HG02970 (cell line): ENCODE data around the gene ELMOD1.

ENCODE experiments used
- ATAC-seq: cut with Tn5 transposase; IDR thresholded peaks from one replicate; pipeline ENCODE4 v1.9.1; 2021; ENCODE audit warnings: mild to moderate bottlenecking, moderate library complexity, moderate number of reproducible peaks; ENCODE audit not compliant: unreplicated experiment, low FRiP score

Gene ELMOD1

DNA sequence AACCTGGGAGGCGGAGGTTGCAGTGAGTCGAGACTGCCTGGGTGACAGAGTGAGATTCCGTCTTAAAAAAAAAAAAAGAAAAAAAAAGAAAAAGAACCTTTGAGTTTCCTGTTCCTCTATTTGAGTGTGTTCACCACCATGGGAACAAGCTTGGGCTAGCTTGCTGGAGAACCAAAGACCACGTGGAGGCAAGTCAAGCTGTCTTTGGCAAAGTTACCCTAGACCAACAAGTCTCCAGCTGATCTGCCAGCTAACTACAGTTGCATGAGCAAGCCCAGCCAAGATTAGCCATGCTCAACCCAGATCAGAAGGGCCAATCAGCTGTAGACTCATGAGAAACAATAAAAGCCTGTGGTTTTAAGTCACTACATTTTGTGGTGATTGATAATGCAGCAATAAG is 91.2 kb downstream of the ELMOD1 start:
- no peak for ATAC-seq

DNA sequence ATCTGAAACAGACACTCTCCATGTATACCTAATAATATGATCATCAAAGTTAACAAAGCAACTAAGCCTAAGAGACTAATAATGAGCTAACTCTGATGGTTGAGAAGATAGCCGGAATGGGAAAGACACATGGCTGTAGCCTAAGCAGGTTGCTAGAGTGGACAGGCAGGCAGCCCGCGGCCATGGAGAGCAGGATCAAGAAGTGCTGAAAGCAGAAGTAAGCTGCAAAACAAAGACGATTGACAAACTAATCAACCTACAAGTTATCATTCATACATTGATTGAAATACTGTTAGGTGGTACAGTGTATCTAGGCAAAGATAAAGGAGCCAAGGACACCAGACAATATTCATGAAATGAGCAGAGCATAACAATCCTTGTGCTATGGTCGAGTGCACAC is 91.6 kb downstream of the ELMOD1 start:
- ATAC-seq, result no peak

DNA sequence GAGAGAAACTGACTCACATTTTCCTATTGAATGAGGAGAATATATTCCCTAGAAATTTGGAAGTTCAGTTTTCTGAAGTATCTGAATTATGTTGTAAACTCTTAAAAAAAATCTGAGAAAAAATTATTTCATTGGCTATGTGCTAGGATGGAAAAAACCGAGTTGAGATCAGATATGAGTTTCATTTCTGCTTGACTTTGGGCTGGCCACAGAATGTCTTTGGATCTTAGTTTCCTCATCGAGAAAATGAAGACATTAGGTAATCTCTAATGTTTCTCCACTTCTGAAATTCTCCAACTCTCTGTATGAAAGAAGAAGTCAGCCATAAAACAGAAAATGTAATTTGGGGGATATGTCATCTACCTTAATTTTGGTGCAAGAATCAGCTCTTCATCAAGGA is 92.1 kb downstream of the ELMOD1 start:
- ATAC-seq, result no peak

DNA sequence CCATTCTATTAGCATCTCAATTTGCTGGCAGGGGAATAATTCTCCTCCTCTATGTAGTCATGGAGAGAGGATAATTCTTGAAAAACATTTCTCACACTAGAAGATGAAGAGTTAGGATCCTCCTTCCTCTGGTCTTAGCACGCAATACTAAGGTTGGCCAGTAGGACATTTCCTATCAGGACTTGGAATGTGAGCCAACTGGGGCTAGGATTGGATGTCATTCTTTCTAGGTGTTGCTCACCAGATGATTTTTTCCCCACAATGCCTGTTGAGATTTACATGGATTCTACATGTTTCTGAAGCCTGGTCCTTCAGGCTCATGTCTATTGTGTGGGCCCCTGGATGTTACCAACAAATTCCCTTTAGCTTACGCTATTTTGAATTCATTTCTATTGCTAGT is 92.9 kb downstream of the ELMOD1 start:
- ATAC-seq, result no peak

GRCh38 chr11:107688322-107688918 is 97.5 kb downstream of the ELMOD1 start:
- ATAC-seq, result no peak

DNA sequence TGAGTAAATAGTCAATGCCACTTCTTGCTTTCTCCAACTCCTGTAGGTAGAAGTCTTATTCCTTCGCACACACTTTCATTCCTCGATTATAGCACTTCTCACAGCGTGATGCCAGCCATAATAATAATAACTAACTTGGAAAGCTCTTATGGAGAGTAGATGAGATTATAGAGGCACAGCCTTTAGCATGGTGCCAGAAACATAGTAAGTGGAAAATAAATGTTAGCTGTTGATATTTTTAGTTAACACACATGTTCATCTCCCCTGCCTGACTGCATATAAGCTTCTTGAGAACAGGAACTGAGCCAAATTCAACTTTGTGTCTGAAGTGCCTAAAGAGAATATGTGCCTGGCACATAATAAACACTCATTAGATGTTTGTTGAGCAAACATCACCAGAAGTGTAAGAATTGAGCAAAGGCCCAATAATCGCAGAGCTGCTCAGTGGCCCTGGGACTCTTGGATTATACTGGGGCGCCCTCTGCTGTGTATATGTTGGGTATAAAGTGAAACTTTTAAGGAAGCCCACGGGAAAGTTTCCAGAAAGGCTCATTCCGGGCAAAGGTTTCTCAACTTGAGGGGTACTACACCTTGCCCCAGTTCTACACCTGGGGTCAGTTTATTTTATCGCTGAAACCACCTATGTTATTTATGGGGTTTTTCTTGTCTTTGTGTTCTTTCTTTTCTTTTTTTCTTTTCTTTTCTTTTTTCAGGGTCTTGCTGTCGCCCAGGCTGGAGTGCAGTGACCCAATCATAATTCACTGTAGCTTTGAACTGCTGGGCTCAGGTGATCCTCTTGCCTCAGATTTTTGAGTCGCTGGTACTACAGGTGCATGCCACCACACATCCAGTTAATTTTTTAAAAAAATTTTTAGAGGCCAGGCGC is 98.6 kb downstream of the ELMOD1 start:
- ATAC-seq, result no peak

GRCh38 chr11:107691000-107691750 is 100.2 kb downstream of the ELMOD1 start:
- ATAC-seq, result no peak

- ATAC-seq, result no peak
Measured at GRCh38 chr11:107695446-107695845, 104.5 kb downstream of the ELMOD1 start.

DNA sequence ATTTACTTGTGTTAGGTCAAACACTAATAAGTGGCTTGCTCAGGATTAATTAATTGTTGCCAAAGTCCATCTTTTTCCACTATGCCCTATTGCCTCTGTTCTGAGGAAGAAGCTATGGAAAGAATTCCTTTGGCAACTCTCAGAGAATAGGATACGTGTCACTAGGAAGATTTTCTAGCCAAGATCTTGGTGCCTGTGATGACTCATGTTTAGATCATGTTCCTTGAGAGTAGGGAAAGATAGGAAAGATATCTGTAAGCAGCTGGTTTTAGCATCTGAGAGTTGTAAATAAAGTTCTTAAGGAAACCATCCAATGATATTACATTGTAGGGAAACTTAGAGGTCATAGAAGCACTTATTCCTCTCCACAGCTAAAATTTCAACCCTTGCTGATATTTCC is 105.2 kb downstream of the ELMOD1 start:
- no peak for ATAC-seq

DNA sequence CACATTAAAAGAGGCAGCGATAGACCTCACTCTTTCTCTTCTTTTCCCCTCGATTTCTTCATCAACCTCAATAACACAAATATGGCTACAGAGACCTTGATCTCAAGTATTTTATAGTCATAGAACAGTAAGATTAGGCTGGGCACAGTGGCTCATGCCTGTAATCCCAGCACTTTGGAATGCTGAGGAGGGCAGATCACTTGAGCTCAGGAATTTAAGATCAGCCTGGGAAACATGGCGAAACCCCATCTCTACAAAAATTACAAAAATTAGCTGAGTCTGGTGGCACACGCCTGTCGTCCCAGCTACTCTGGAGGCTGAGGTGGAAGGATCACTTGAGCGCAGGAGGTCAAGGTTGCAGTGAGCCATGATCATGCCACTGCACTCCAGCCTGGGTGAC is 106.3 kb downstream of the ELMOD1 start:
- no peak for ATAC-seq

- ATAC-seq, result no peak
Measured at GRCh38 chr11:107699371-107700285, 108.7 kb downstream of the ELMOD1 start.

- no peak for ATAC-seq
Measured at GRCh38 chr11:107702109-107702660, 111.2 kb downstream of the ELMOD1 start.

DNA sequence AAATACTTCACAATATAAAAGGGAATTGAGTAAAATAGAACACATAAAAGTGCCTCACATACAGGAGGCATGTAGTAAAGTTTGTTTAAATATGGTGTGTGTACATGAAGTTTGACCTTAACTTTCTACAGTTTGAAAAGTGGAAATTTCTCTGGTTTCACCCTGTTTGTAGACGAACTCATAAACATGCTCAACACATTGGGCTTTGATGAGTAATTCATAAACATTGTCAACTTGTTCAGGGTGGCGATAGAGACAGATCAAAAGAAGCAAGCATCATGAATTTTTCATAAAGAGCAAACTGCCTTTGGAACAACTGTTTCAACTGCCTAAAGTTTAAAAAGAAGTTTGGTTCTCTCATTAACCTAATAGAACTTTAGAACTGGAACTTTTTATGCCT is 111.8 kb downstream of the ELMOD1 start:
- ATAC-seq, result no peak

GRCh38 chr11:107704451-107704850 is 113.5 kb downstream of the ELMOD1 start:
- no peak for ATAC-seq

- no peak for ATAC-seq
Measured at GRCh38 chr11:107705027-107705426, 114.1 kb downstream of the ELMOD1 start.

- ATAC-seq, result no peak
Measured at GRCh38 chr11:107706531-107706930, 115.6 kb downstream of the ELMOD1 start.

- ATAC-seq, result no peak
Measured at GRCh38 chr11:107707215-107707671, 116.3 kb downstream of the ELMOD1 start.

- no peak for ATAC-seq
Measured at GRCh38 chr11:107707807-107708206, 116.9 kb downstream of the ELMOD1 start.

- no peak for ATAC-seq
Measured at GRCh38 chr11:107708792-107709191, 117.8 kb downstream of the ELMOD1 start.

DNA sequence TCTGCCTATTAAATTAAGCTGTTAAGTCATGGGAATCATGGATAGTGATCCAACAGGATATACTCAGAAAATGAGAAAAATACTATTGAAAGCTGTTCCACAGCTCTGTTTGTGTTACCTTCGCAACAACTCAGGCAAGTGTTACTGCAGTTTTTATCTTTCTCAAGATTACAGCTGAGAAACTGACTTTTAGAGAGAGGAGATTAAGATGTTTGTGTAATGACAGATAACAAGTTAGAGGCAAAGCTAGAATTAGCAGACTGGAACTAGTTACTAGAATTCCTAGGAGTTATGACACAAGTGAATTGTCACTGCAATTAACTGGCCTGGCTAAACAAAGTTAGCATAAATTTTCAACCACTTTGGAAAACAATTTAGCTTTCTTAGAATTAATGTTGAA is 119.4 kb downstream of the ELMOD1 start:
- no peak for ATAC-seq
